KMS-11 (cell line): ENCODE data around the gene JUNB.

Experiments used
- H2AFZ ChIP-seq: fragments of 200-600 bp; sonication (generic); 2 replicates; pipeline ENCODE4 v1.6.1; 2016; ENCODE audit warnings: antibody characterized with exemption, mixed run types, low read depth
- H3K27ac ChIP-seq: fragments of 200-600 bp; sonication (generic); 2 replicates; pipeline ENCODE4 v1.6.1; 2016; ENCODE audit warnings: mild to moderate bottlenecking, mixed run types
- H3K27me3 ChIP-seq: fragments of 200-600 bp; sonication (generic); 2 replicates; pipeline ENCODE4 v1.6.1; 2017; ENCODE audit warnings: mild to moderate bottlenecking, low read depth, mixed run types, moderate library complexity; ENCODE audit not compliant: insufficient read depth
- H3K36me3 ChIP-seq: fragments of 200-600 bp; sonication (generic); 2 replicates; pipeline ENCODE4 v1.6.1; 2017; ENCODE audit warnings: mild to moderate bottlenecking, mixed run types; ENCODE audit not compliant: insufficient read depth
- H3K4me1 ChIP-seq: fragments of 200-600 bp; sonication (generic); 2 replicates; pipeline ENCODE4 v1.6.1; 2016; ENCODE audit warnings: mild to moderate bottlenecking, low read depth, mixed run types; ENCODE audit not compliant: poor library complexity, severe bottlenecking
- H3K4me2 ChIP-seq: fragments of 200-600 bp; sonication (generic); 2 replicates; pipeline ENCODE4 v1.7.0; 2016; ENCODE audit warnings: mild to moderate bottlenecking, mixed run types
- H3K4me3 ChIP-seq: fragments of 200-600 bp; sonication (generic); IDR thresholded peaks from 2 replicates; pipeline ENCODE4 v1.6.1; 2017; ENCODE audit warnings: low read depth, low read length, mixed read lengths; ENCODE audit not compliant: insufficient read depth
- H3K79me2 ChIP-seq: fragments of 200-600 bp; sonication (generic); 2 replicates; pipeline ENCODE4 v1.6.1; 2016; ENCODE audit warnings: low read depth, mixed run types; ENCODE audit not compliant: insufficient read depth
- H3K9ac ChIP-seq: fragments of 200-600 bp; sonication (generic); 2 replicates; pipeline ENCODE4 v1.6.1; 2016; ENCODE audit warnings: mild to moderate bottlenecking, mixed run types
- H4K20me1 ChIP-seq: fragments of 200-600 bp; sonication (generic); 2 replicates; pipeline ENCODE4 v1.6.1; 2016; ENCODE audit warnings: mild to moderate bottlenecking, mixed run types; ENCODE audit not compliant: insufficient read depth
- CTCF ChIP-seq: fragments of 200-600 bp; sonication (generic); conservative IDR thresholded peaks from 2 replicates; pipeline ENCODE4 v1.6.1; 2017; ENCODE audit warnings: low read depth, mild to moderate bottlenecking, antibody characterized with exemption, low read length, moderate library complexity, mixed read lengths

JUNB gene

DNA sequence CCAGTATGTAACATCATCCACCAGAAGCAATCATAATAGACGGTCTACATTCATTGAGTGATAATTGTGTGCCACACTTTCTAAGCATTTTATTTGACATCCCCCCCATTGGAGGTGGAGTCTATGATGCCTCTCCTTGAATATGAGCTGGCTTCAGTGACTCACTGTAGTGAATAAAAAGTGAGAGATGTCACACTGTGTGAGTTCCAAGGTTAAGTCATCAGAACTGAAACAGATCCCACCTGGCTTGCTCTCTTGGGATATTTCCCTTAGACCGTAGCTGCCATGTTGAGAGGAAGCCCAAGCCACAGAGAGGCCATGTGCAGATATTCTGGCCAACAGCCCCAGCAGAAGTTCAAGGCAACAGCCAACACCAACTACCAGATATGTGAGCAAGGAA, 30.5 kb downstream of the JUNB start:
- Histone ChIP-seq H3K4me3 (no peak overlapping the region), H3K4me1 (no peaks in the 10 kb centered on the region), H3K9ac (no peak overlapping the region), H3K27ac (no peak overlapping the region), H3K79me2 (no peaks in the 10 kb centered on the region), H3K36me3 (no peaks in the 10 kb centered on the region), H2AFZ (no peak overlapping the region), H3K27me3 (peaks cover 2% of the 10 kb centered on the region; the same call in 1 of the 2 replicates), H3K4me2 (no peak overlapping the region), H4K20me1 (no peaks in the 10 kb centered on the region)
- no peak for TF ChIP-seq CTCF

GRCh38 chr19:12825254-12826131, 34.2 kb downstream of the JUNB start:
- Histone ChIP-seq H3K79me2 (no peaks in the 10 kb centered on the region), H3K4me3 (no peak overlapping the region), H2AFZ (no peak overlapping the region), H3K27ac (no peak overlapping the region), H3K9ac (no peak overlapping the region), H3K27me3 (peaks cover 26% of the 10 kb centered on the region), H3K4me2 (no peak overlapping the region), H4K20me1 (no peaks in the 10 kb centered on the region), H3K4me1 (no peaks in the 10 kb centered on the region), H3K36me3 (no peaks in the 10 kb centered on the region)
- peak; percentile 42 for TF ChIP-seq CTCF

- no peak overlapping the region for H2AFZ ChIP-seq
- no peaks in the 10 kb centered on the region for H4K20me1 ChIP-seq
- H3K4me3 ChIP-seq: no peak overlapping the region
- no peak overlapping the region for H3K27ac ChIP-seq
- H3K4me2 ChIP-seq: no peak overlapping the region
- TF ChIP-seq CTCF: no peak
- H3K4me1 ChIP-seq: peaks cover 10% of the 10 kb centered on the region
- H3K79me2 ChIP-seq: no peaks in the 10 kb centered on the region
- peaks cover 32% of the 10 kb centered on the region for H3K27me3 ChIP-seq
- no peaks in the 10 kb centered on the region for H3K36me3 ChIP-seq
- no peak overlapping the region for H3K9ac ChIP-seq
Measured at GRCh38 chr19:12828494-12828893, 37.2 kb downstream of the JUNB start.

DNA sequence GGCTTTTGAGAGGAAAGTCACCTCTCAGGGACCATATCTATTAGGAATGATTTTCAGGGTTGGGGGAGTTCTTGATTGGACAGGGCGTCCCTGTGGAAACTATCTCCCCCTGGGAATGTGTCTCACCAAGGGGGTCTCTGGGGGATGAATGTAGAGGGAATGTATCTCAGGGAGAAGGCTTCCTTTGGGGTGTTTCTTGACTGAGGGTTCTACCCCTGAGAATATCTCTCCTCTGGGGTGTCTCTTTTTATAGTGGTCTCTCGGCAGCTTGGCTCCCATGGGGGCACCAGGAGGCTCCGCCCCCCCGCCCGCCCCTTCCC, 42.1 kb downstream of the JUNB start:
- no peak overlapping the region for H3K27ac ChIP-seq
- H3K36me3 ChIP-seq: no peaks in the 10 kb centered on the region
- H3K4me3 ChIP-seq: no peak overlapping the region
- no peaks in the 10 kb centered on the region for H3K79me2 ChIP-seq
- no peak for TF ChIP-seq CTCF
- peaks cover 63% of the 10 kb centered on the region for H3K27me3 ChIP-seq
- no peak overlapping the region for H2AFZ ChIP-seq
- no peak overlapping the region for H3K9ac ChIP-seq
- peak overlapping the region; percentile 29; the same call in 1 of the 2 replicates for H3K4me2 ChIP-seq
- H4K20me1 ChIP-seq: no peaks in the 10 kb centered on the region
- peaks cover 15% of the 10 kb centered on the region for H3K4me1 ChIP-seq
